ENCODE data around the gene GPHN. TPM values are rescaled to one million over a fixed set of nuclear protein-coding genes. Genes with fewer than 3 reads are reported as not detected.
A peak's percentile ranks its signal among the peaks of the same experiment; 100 is the strongest.

Gene GPHN
- total RNA-seq: 10 to 100 TPM; 10.0 to 10.7 TPM
- polyA plus RNA-seq (2013, experiment 1 of 2): 10.1 TPM
- 8.8 TPM for polyA plus RNA-seq (2013, experiment 2 of 2)
- total RNA-seq: 3.8 to 30.9 (median 10.9) reads per million in 172 experiments

DNA sequence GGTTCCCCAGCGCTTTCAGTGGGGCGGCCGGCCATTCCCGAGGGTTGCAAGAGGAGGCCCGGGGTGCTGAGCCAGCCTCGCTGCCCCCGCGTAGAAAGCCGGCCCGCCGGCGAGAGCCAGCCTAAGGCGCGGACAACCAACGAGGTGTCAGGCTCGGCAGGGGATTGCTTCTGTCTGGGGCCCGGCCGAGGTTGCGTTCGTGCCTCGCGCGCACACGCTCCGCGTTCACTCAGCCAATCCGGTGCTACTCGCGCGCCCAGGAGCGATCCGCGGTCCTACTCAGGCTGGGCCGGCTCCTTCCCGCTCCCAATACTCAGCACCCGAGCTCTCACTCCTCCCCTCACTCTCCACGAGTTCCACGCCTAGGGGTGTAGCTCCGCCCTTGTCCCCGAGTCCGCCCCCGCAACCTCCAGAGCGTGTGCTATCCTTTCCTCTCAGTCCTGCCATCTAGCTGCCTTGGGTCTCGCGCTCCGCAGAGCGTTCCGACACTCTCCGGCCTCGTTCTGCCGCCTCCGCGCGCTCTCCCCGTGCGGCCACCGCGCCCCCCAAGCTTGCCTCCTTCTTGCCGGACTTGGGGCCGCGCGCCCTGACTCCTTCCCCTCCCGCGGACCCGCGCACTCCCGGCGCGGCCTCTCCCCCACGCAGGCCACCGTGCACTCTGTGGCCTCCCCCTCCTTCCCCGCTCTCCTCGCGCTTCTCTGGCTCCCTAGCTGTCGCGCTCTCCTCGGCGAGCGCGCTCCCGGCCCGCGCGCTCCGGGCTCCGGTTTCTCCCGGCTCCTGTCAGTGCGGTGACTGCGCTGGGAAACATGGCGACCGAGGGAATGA lies at the start of gene GPHN:
Gene GPHN (plus strand): TSS at position 426 of the 825 bp plus-strand sequence.
- Histone ChIP-seq H3K9me3 (ENCODE audit: control insufficient read depth in 1 of 2, insufficient read depth in 1 of 2, low read length in 2 of 2) (no peaks in the 10 kb centered on the region), H3K27ac (ENCODE audit: low read depth in 1 of 2, low read length in 2 of 2) (peak within 1 kb of the TSS; percentile 14 to 48), H3K36me3 (ENCODE audit: insufficient read depth, low read length) (no peaks in the 10 kb centered on the region), H3K27me3 (ENCODE audit: control insufficient read depth in 1 of 2, insufficient read depth in 2 of 2, low read length in 2 of 2) (no peaks in the 10 kb centered on the region), H3K4me1 (ENCODE audit: insufficient read depth, low read length) (peaks cover 19% of the 10 kb centered on the region), H3K4me3 (ENCODE audit: low read length) (peak within 1 kb of the TSS; percentile 90)
- POLR2A ChIA-PET: interaction anchor here (0.8 to 1.8 kb wide), 8 partner anchors 8 to 852 kb away, joined by 3 to 9 read pairs (median 4); partner anchors contain the start of genes ATP6V1D, EIF2S1 and PALS1
- DNase-seq: peak; percentile 71 to 95 (median 82)
- CTCF ChIA-PET: no interaction called here
- H3K4me1 Mint-ChIP-seq (ENCODE audit: low read depth): peaks cover 41% of the 10 kb centered on the region
- ATAC-seq (ENCODE audit: poor library complexity): peak; percentile 89
- no peaks in the 10 kb centered on the region for H3K9me3 Mint-ChIP-seq
- H3K27me3 Mint-ChIP-seq: no peaks in the 10 kb centered on the region
- peak within 1 kb of the TSS; percentile 99 for H3K4me3 Mint-ChIP-seq
- H3K36me3 Mint-ChIP-seq (ENCODE audit: low read depth): peaks cover 14% of the 10 kb centered on the region
- H3K27ac Mint-ChIP-seq: peak within 1 kb of the TSS; percentile 94
- TF ChIP-seq, protein P1, sequence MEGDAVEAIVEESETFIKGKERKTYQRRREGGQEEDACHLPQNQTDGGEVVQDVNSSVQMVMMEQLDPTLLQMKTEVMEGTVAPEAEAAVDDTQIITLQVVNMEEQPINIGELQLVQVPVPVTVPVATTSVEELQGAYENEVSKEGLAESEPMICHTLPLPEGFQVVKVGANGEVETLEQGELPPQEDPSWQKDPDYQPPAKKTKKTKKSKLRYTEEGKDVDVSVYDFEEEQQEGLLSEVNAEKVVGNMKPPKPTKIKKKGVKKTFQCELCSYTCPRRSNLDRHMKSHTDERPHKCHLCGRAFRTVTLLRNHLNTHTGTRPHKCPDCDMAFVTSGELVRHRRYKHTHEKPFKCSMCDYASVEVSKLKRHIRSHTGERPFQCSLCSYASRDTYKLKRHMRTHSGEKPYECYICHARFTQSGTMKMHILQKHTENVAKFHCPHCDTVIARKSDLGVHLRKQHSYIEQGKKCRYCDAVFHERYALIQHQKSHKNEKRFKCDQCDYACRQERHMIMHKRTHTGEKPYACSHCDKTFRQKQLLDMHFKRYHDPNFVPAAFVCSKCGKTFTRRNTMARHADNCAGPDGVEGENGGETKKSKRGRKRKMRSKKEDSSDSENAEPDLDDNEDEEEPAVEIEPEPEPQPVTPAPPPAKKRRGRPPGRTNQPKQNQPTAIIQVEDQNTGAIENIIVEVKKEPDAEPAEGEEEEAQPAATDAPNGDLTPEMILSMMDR (IDR thresholded peaks at IDR 0.05): no peak
- intact Hi-C loops (cut with DNase I, micrococcal nuclease): loop anchor here in 1 of 2 experiments (5.0 to 10.0 kb wide), 6 partner anchors 734 to 1593 kb away; partner anchors contain the start of genes CHURC1, EIF2S1, FUT8 and MAX

DNA sequence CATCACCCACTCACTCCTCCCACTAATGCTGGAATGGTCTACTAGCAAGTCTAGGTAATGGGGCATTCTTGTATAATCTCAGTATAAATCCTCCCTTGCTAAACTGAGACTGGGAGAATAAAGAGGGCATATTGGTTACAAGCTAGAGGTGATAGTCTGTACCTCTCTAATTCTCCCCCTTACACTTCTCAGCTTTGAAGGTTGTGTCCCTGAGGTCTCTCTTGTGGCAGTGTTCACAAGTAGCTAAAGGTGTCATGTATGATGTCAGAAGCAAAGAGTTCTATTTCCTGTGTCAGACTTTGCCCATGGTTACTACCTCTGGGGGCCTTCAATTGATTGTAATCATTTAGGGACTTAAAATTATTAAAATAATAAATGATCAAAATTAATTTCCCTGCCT lies 48.3 kb upstream of the GPHN start:
- H3K36me3 Mint-ChIP-seq (ENCODE audit: low read depth): no peaks in the 10 kb centered on the region
- H3K9me3 Mint-ChIP-seq: no peaks in the 10 kb centered on the region
- CTCF ChIA-PET: no interaction called here
- TF ChIP-seq, protein P1 (IDR thresholded peaks at IDR 0.05): no peak
- H3K27me3 ChIP-seq (ENCODE audit: control insufficient read depth in 1 of 2, insufficient read depth in 2 of 2, low read length in 2 of 2): no peaks in the 10 kb centered on the region
- no peak overlapping the region for H3K27ac Mint-ChIP-seq
- intact Hi-C loops (cut with DNase I, micrococcal nuclease): no loop called here
- POLR2A ChIA-PET: interaction anchor here (0.6 kb wide), 1 partner anchor 9 kb away, joined by 3 read pairs; no protein-coding TSS in a partner anchor
- no peaks in the 10 kb centered on the region for H3K27me3 Mint-ChIP-seq
- H3K4me1 Mint-ChIP-seq (ENCODE audit: low read depth): no peaks in the 10 kb centered on the region
- H3K4me3 ChIP-seq (ENCODE audit: low read length): no peak overlapping the region
- no peak for ATAC-seq (ENCODE audit: poor library complexity)
- H3K4me1 ChIP-seq (ENCODE audit: insufficient read depth, low read length): no peaks in the 10 kb centered on the region
- H3K4me3 Mint-ChIP-seq: no peak overlapping the region
- H3K9me3 ChIP-seq (ENCODE audit: control insufficient read depth in 1 of 2, insufficient read depth in 1 of 2, low read length in 2 of 2): no peaks in the 10 kb centered on the region
- H3K36me3 ChIP-seq (ENCODE audit: insufficient read depth, low read length): no peaks in the 10 kb centered on the region
- DNase-seq: peak in 1 of 14 experiments; percentile 5
- no peak overlapping the region for H3K27ac ChIP-seq (ENCODE audit: low read depth in 1 of 2, low read length in 2 of 2)

DNA sequence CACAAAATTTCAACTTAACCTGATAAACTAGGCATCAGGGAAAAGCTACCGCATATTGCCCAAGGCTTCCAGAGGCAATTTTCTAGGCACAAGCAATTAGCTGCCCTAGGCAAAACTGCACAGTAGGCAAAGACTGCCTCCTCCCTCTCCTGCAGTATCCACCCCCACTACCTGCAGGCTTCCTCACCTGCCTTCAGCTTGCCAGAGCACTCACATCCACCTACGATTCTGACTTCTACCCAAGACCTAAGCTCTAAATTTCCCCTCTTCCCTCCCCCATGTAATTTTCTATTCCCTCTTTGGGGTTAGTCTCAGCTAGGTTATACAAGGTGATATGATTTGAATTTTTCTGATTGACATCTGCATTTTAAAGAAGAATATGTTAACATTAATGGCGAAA lies 43.7 kb upstream of the GPHN start:
- Histone ChIP-seq H3K4me1 (ENCODE audit: insufficient read depth, low read length) (no peaks in the 10 kb centered on the region), H3K27ac (ENCODE audit: low read depth in 1 of 2, low read length in 2 of 2) (no peak overlapping the region), H3K36me3 (ENCODE audit: insufficient read depth, low read length) (no peaks in the 10 kb centered on the region), H3K9me3 (ENCODE audit: control insufficient read depth in 1 of 2, insufficient read depth in 1 of 2, low read length in 2 of 2) (no peaks in the 10 kb centered on the region), H3K27me3 (ENCODE audit: control insufficient read depth in 1 of 2, insufficient read depth in 2 of 2, low read length in 2 of 2) (no peaks in the 10 kb centered on the region), H3K4me3 (ENCODE audit: low read length) (no peak overlapping the region)
- Mint-ChIP-seq H3K27me3 (no peaks in the 10 kb centered on the region), H3K4me3 (no peak overlapping the region), H3K4me1 (ENCODE audit: low read depth) (no peaks in the 10 kb centered on the region), H3K36me3 (ENCODE audit: low read depth) (no peaks in the 10 kb centered on the region), H3K9me3 (no peaks in the 10 kb centered on the region), H3K27ac (no peak overlapping the region)
- ATAC-seq (ENCODE audit: poor library complexity): no peak
- CTCF ChIA-PET: no interaction called here
- POLR2A ChIA-PET: no interaction called here
- TF ChIP-seq, protein P1 (IDR thresholded peaks at IDR 0.05): no peak
- DNase-seq: no peak
- intact Hi-C loops (cut with DNase I, micrococcal nuclease): no loop called here
